GM23248 (cell line): Measurements from ENCODE around the gene CD27. TPM values are rescaled to one million over a fixed set of nuclear protein-coding genes. Genes with fewer than 3 reads are reported as not detected.
"Not testable (repeated sequence)": the region's sequence is repeated elsewhere in the genome, so short reads cannot be mapped to it uniquely, and the experiment has no call there.

Source experiments
- DNase-seq: peaks from one replicate; pipeline ENCODE4 v3.0.0-alpha.2; 2015
- H2AFZ ChIP-seq: fragments of 200-600 bp; sonication (generic); 2 replicates; pipeline ENCODE4 v1.6.1; 2016; ENCODE audit warnings: antibody characterized with exemption
- H3F3A ChIP-seq: fragments of 200-600 bp; sonication (generic); 2 replicates; pipeline ENCODE4 v1.6.1; 2016; ENCODE audit warnings: mild to moderate bottlenecking, antibody characterized with exemption, mixed run types; ENCODE audit not compliant: insufficient read depth
- H3K27ac ChIP-seq: fragments of 200-600 bp; sonication (generic); 2 replicates; pipeline ENCODE4 v1.5.1; 2016; ENCODE audit warnings: mild to moderate bottlenecking
- H3K27me3 ChIP-seq: fragments of 200-600 bp; sonication (generic); replicated peaks from 2 replicates; pipeline ENCODE4 v1.6.1; 2016; ENCODE audit warnings: mild to moderate bottlenecking; ENCODE audit not compliant: insufficient read depth
- H3K36me3 ChIP-seq: fragments of 200-600 bp; sonication (generic); 2 replicates; pipeline ENCODE4 v1.6.1; 2016; ENCODE audit warnings: low read depth, mild to moderate bottlenecking
- H3K4me1 ChIP-seq: fragments of 200-600 bp; sonication (generic); 2 replicates; pipeline ENCODE4 v1.6.1; 2016; ENCODE audit warnings: mild to moderate bottlenecking; ENCODE audit not compliant: insufficient read depth
- H3K4me2 ChIP-seq: fragments of 200-600 bp; sonication (generic); one replicate; pipeline ENCODE4 v1.6.1; 2016; ENCODE audit warnings: mild to moderate bottlenecking; ENCODE audit not compliant: unreplicated experiment
- H3K4me3 ChIP-seq: fragments of 200-600 bp; sonication (generic); 2 replicates; pipeline ENCODE4 v1.5.1; 2016; ENCODE audit warnings: mild to moderate bottlenecking
- H3K79me2 ChIP-seq: fragments of 200-600 bp; sonication (generic); 2 replicates; pipeline ENCODE4 v1.6.1; 2016; ENCODE audit warnings: mild to moderate bottlenecking; ENCODE audit not compliant: insufficient read depth
- H3K9ac ChIP-seq: fragments of 200-600 bp; sonication (generic); 2 replicates; pipeline ENCODE4 v1.6.1; 2016; ENCODE audit warnings: mild to moderate bottlenecking
- H3K9me2 ChIP-seq: fragments of 200-600 bp; sonication (generic); 2 replicates; pipeline ENCODE4 v1.6.1; 2016; ENCODE audit warnings: mixed run types, mild to moderate bottlenecking, moderate library complexity; ENCODE audit not compliant: insufficient read depth
- H3K9me3 ChIP-seq: fragments of 200-600 bp; sonication (generic); one replicate; pipeline ENCODE4 v1.6.1; 2017; ENCODE audit warnings: low read depth
- H4K20me1 ChIP-seq: fragments of 200-600 bp; sonication (generic); 2 replicates; pipeline ENCODE4 v1.6.0; 2016; ENCODE audit not compliant: insufficient read depth
- EZH2 ChIP-seq: fragments of 200-600 bp; sonication (generic); IDR thresholded peaks from 2 replicates; pipeline ENCODE4 v1.6.1; 2018; ENCODE audit warnings: antibody characterized with exemption, mild to moderate bottlenecking; ENCODE audit not compliant: insufficient read depth, poor library complexity, severe bottlenecking
- EZH2phosphoT487 ChIP-seq: fragments of 200-600 bp; sonication (generic); IDR thresholded peaks from 2 replicates; pipeline ENCODE4 v1.6.1; 2018; ENCODE audit warnings: antibody characterized with exemption, moderate library complexity, mild to moderate bottlenecking, low read depth; ENCODE audit not compliant: insufficient read depth
- WGBS, 2 experiments: methylation state at CpG; one replicate each; pipeline ENCODE4 v1.1.6; 2015 to 2017; ENCODE audit warnings: low lambda C conversion rate in 2 of 2, low coverage in 1 of 2; ENCODE audit errors: missing lambda C conversion rate in 2 of 2; 5-methylcytosine and 5-hydroxymethylcytosine counted together
- in situ Hi-C: fragments of 300-500 bp; cut with MboI; formaldehyde crosslinking; loops from 2 replicates; pipeline ENCODE4 v1.15.0; 2020
- polyA plus RNA-seq: library from polyadenylated mRNA; unstranded; fragments of >200 nt; fragmentation: Nextera tagmentation; extraction: Ambion mirVana; gene quantifications from 2 replicates; pipeline ENCODE4 v1.2.1, GENCODE V29; 2016
- total RNA-seq: library from RNA; depleted of rRNA; stranded (reverse); fragments of >200 nt; shearing (Covaris generic); gene quantifications from 2 replicates; pipeline ENCODE4 v1.2.3, GENCODE V29; 2014

Gene CD27
- total and polyA plus RNA-seq, 2 experiments from 2014 or later, result 0.28 TPM; not detected in 1

DNA sequence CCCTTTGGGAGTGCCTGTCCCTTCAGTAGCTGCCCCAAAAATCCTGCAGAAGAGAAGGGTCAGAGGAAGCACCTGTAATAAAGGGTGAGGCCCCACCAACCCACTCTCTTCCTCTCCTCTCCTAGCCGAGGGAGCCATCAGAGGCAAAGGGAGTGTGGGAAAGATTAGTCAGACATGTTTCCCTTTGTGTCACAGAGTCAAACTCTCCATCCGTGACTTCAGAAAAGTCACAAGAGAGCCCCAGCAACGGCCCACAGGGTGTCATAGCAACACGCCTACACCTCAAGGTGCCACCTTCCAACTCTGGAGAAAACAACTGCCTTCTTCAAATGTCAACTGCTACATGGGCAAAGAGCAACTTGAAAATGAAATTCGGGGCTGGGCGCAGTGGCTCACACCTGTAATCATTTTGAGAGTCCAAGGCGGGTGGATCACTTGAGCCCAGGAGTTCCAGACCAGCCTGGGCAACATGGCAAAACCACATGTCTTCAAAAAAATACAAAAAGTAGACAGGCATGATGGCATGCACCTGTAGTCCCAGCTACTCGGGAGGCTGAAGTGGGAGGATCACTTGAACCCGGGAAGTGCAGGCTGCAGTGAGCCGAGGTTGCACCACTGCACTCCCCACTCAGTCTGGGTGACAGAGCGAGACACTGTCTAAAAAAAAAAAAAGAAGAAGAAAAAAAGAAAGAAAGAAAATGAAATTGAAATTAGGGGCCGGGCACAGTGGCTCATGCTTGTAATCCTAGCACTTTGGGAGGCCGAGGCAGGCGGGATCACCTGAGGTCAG is 17.7 kb upstream of the CD27 start:
- H3K27me3 ChIP-seq, result no peaks in the 10 kb centered on the region
- H3K4me2 ChIP-seq, result no peak overlapping the region
- no peak for DNase-seq
- no peak overlapping the region for H3K27ac ChIP-seq
- in situ Hi-C loops, result no loop called here
- no peaks in the 10 kb centered on the region for H3K9me3 ChIP-seq
- H2AFZ ChIP-seq, result no peak overlapping the region
- TF ChIP-seq EZH2 (no peak), EZH2phosphoT487 (no peak)
- no peaks in the 10 kb centered on the region for H3K36me3 ChIP-seq
- peaks cover 24% of the 10 kb centered on the region for H3F3A ChIP-seq
- no peaks in the 10 kb centered on the region for H3K79me2 ChIP-seq
- H3K9ac ChIP-seq, result no peak overlapping the region
- H3K4me1 ChIP-seq, result peaks cover 21% of the 10 kb centered on the region
- H3K4me3 ChIP-seq, result no peak overlapping the region
- no peaks in the 10 kb centered on the region for H3K9me2 ChIP-seq
- WGBS, 2 experiments, result 82% methylated on average over 14 of the region's 14 CpGs
- no peaks in the 10 kb centered on the region for H4K20me1 ChIP-seq

- H3K36me3 ChIP-seq, H3K4me3 ChIP-seq, in situ Hi-C loops, H4K20me1 ChIP-seq, H3K79me2 ChIP-seq, H3K4me2 ChIP-seq, H3K9me3 ChIP-seq, H3K27ac ChIP-seq, H2AFZ ChIP-seq, H3K27me3 ChIP-seq, H3K9ac ChIP-seq, DNase-seq, H3K9me2 ChIP-seq: not testable (repeated sequence)
- Histone ChIP-seq H3K4me1 (peaks cover 21% of the 10 kb centered on the region), H3F3A (peaks cover 27% of the 10 kb centered on the region)
- WGBS, 2 experiments, result 95 to 96% methylated on average over 10 of the region's 10 CpGs
Observed at GRCh38 chr12:6427796-6428195, 17.0 kb upstream of the CD27 start.

DNA sequence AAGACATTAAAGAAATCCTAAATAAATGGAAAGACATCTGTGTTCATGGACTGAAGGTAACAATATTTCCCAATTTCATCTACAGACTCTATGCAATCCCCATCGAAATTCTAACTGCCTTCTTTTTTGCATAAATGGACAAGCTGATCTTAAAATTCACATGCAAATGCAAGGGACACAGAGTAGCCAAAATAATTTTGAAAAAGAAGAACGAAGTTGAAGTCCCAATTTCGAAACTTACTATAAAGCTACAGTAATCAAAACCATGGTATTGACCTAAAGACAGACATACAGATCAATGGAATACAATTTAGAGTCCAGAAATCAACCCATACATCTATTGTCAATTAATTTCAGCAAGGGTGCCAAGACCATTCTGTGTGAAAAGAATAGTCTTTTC is 16.4 kb upstream of the CD27 start:
- H3K27ac ChIP-seq, result no peak overlapping the region
- TF ChIP-seq EZH2, result no peak
- TF ChIP-seq EZH2phosphoT487, result no peak
- no peak overlapping the region for H3K9ac ChIP-seq
- H3K9me3 ChIP-seq, result no peaks in the 10 kb centered on the region
- no peaks in the 10 kb centered on the region for H3K79me2 ChIP-seq
- no peaks in the 10 kb centered on the region for H3K36me3 ChIP-seq
- H3K4me3 ChIP-seq, result no peak overlapping the region
- no peaks in the 10 kb centered on the region for H3K9me2 ChIP-seq
- no peak overlapping the region for H3K4me2 ChIP-seq
- H3F3A ChIP-seq, result peaks cover 27% of the 10 kb centered on the region
- H2AFZ ChIP-seq, result no peak overlapping the region
- peaks cover 21% of the 10 kb centered on the region for H3K4me1 ChIP-seq
- no peak for DNase-seq
- no peaks in the 10 kb centered on the region for H4K20me1 ChIP-seq
- WGBS, 2 experiments, result 78 to 81% methylated on average over 3 of the region's 3 CpGs
- no peaks in the 10 kb centered on the region for H3K27me3 ChIP-seq
- in situ Hi-C loops, result no loop called here

DNA sequence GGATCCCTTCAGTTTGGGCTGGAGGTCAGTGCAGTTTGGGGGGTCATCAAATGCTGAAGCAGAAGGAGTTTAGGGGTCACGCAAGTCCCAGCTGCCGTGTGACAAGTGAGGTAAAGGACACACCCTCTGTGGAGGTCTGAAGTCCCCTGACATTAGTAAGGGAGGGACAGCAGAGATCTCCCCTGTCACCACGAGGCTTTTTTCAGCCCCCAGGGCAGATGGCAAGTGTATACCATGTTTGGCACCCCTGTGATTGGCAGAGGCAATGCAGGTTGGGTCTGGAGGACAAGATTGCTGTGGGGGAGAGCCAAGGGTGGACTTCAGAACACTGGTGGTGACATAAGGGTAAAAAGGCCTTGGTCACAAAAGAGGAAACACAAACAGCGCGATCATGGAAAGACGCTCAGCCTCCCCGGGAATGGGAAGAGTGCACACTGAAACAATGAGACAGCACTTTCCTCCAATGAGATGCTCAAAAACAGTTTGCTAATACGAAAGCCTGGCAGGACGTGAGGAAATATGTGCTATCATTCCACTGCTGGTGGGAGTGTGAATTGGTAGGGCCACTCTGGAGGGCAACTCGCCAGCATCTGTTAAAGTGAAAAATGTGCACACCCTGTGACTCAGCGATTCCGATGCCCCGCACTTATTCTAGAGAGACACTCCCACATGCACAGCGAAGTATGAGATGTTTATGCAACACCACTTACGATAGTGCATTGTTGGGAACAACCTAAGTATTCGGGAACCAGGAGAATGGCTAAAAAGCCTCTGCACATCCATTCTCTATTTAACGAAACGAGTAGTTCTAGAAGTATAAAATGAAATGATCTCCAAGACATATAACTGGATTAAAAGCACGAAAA is 14.4 kb upstream of the CD27 start:
- H3K27ac ChIP-seq, result peak overlapping the region; percentile 99
- no peaks in the 10 kb centered on the region for H3K9me2 ChIP-seq
- no peaks in the 10 kb centered on the region for H4K20me1 ChIP-seq
- peak overlapping the region; percentile 95 for H3K4me2 ChIP-seq
- DNase-seq, result peak; percentile 100
- H3F3A ChIP-seq, result peaks cover 27% of the 10 kb centered on the region
- 2 to 4% methylated on average over 19 of the region's 19 CpGs for WGBS, 2 experiments
- H3K36me3 ChIP-seq, result no peaks in the 10 kb centered on the region
- no peaks in the 10 kb centered on the region for H3K9me3 ChIP-seq
- TF ChIP-seq EZH2, result no peak
- in situ Hi-C loops, result no loop called here
- H3K27me3 ChIP-seq, result no peaks in the 10 kb centered on the region
- peak overlapping the region; percentile 89 for H2AFZ ChIP-seq
- no peaks in the 10 kb centered on the region for H3K79me2 ChIP-seq
- H3K9ac ChIP-seq, result peak overlapping the region; percentile 93
- peaks cover 21% of the 10 kb centered on the region for H3K4me1 ChIP-seq
- H3K4me3 ChIP-seq, result peak overlapping the region; percentile 69
